Muscle of leg (tissue), 11 donors: ENCODE results near the gene IKZF1. TPM values are rescaled to one million over a fixed set of nuclear protein-coding genes. Genes with fewer than 3 reads are reported as not detected.

Experiments used
- DNase-seq: peaks from one replicate; pipeline ENCODE4 v3.0.0; 2013
- H3K27ac ChIP-seq: one replicate; pipeline ENCODE4 v1.5.1; 2013; ENCODE audit warnings: mild to moderate bottlenecking, low read length, control low read depth
- H3K27me3 ChIP-seq: one replicate; pipeline ENCODE4 v1.6.1; 2013; ENCODE audit warnings: low read length; ENCODE audit not compliant: control insufficient read depth, insufficient read depth
- H3K36me3 ChIP-seq: one replicate; pipeline ENCODE4 v1.6.1; 2013; ENCODE audit warnings: low read length; ENCODE audit not compliant: control insufficient read depth, insufficient read depth
- H3K4me1 ChIP-seq: one replicate; pipeline ENCODE4 v1.6.1; 2013; ENCODE audit warnings: low read length; ENCODE audit not compliant: control insufficient read depth, insufficient read depth
- H3K4me3 ChIP-seq: one replicate; pipeline ENCODE4 v1.5.1; 2013; ENCODE audit warnings: low read length, control low read depth
- H3K9me3 ChIP-seq: replicated peaks from 2 replicates; pipeline ENCODE4 v1.6.1; 2013; ENCODE audit warnings: low read depth, low read length; ENCODE audit not compliant: control insufficient read depth
- WGBS: methylation state at CpG from one replicate; pipeline ENCODE4 v1.1.5; 2013; ENCODE audit warnings: missing lambda C conversion rate; ENCODE audit not compliant: insufficient coverage; 5-methylcytosine and 5-hydroxymethylcytosine counted together
- polyA plus RNA-seq, 8 donors: library from polyadenylated mRNA; unstranded; fragments of 120-200 nt; gene quantifications; one replicate each; pipeline versions ENCODE4 v1.2.1 to v1.2.3, GENCODE V29; 2013; ENCODE audit warnings: inconsistent platforms in 1 of 8, low replicate concordance in 1 of 8; ENCODE audit not compliant: insufficient read length in 8 of 8, insufficient read depth in 1 of 8
- total RNA-seq: library from RNA; stranded (reverse); fragments of 120-200 nt; gene quantifications from one replicate; pipeline ENCODE4 v1.2.4, GENCODE V29; 2013

IKZF1 gene
- total and polyA plus RNA-seq, 9 donors: 1.1 to 2.1 (median 1.6) TPM

- H3K27me3 ChIP-seq: peaks cover 41% of the 10 kb centered on the region
- H3K27ac ChIP-seq: no peak overlapping the region
- DNase-seq: no peak
- no peaks in the 10 kb centered on the region for H3K9me3 ChIP-seq
- no CpG with 5 or more reads among the region's 3 CpGs for WGBS
- no peaks in the 10 kb centered on the region for H3K4me1 ChIP-seq
- no peaks in the 10 kb centered on the region for H3K36me3 ChIP-seq
- no peak overlapping the region for H3K4me3 ChIP-seq
Observed at GRCh38 chr7:50308203-50308531, 3.7 kb downstream of the IKZF1 start.

DNA sequence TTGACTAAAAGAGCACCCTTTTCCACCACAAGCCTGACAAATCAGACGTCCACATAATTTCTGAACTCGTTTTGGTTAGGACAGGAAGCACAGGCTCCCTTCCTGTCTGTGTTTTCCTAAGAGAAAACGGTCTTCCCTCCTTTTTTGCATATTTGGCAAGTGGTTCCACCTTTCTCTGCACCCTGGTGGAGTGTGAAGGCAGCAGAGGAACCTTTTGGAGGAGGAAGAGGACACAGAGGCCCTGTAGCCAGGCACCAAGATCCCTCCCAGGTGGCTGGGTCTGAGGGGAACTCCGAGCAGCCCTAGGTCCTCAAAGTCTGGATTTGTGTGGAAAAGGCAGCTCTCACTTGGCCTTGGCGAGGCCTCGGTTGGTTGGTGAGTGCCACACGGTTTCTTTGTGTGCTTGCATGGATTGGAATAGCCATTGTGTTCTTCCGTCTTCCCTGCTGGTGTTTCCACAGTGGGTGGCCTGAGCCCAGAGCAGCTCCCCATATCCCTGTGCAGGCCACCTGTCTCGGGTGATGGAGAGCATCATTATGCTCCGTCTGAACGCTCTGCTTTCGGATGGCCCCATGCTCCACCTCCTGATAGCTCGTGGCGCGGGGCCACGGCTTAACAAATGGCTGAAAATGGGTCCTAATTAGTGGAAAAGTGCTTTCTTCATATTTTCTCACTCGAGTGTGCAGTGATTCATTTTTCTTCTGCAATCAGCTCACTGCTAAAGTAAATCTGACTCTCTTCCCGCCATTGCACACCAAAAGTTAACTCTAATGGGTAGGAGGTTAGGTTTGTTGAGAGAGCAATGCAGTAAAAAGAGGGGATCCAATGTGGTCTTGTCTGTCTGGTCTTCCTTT, 4.2 kb downstream of the IKZF1 start:
- Histone ChIP-seq H3K4me1 (no peaks in the 10 kb centered on the region), H3K36me3 (no peaks in the 10 kb centered on the region)
- 72% methylated on average over 10 of the region's 18 CpGs for WGBS

DNA sequence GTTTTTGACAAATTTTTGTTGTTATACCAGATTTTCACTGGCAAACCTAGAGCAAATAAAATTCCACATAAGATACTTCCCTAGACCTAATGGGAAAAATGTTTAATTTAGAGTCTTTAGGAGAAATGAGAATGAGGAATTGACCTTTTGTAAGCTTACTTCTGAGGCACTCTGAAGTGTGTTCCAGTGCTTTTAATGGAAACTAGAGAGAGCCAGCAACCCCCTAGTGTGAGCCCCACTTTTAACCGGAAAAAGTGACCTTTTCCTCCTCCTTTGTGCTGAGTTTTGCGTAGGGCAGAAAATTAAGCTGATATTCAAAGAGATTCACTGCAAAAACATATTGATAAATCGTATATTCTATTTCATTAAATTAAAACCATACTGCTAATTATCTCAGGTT, 5.2 kb downstream of the IKZF1 start:
- Histone ChIP-seq H3K4me1 (no peaks in the 10 kb centered on the region), H3K4me3 (no peak overlapping the region), H3K36me3 (no peaks in the 10 kb centered on the region), H3K27ac (no peak overlapping the region), H3K27me3 (peaks cover 33% of the 10 kb centered on the region), H3K9me3 (no peaks in the 10 kb centered on the region)
- DNase-seq: no peak
- WGBS: no CpG with 5 or more reads among the region's 3 CpGs

More for the DNA sequence above, 4.2 kb downstream of the IKZF1 start:
- Histone ChIP-seq H3K27ac (no peak overlapping the region), H3K9me3 (no peaks in the 10 kb centered on the region), H3K27me3 (peaks cover 37% of the 10 kb centered on the region), H3K4me3 (no peak overlapping the region)
- no peak for DNase-seq

GRCh38 chr7:50310361-50310760, 5.8 kb downstream of the IKZF1 start:
- H3K36me3 ChIP-seq: no peaks in the 10 kb centered on the region
- H3K9me3 ChIP-seq: no peaks in the 10 kb centered on the region
- peaks cover 29% of the 10 kb centered on the region for H3K27me3 ChIP-seq
- no peak for DNase-seq
- H3K4me1 ChIP-seq: no peaks in the 10 kb centered on the region
- H3K4me3 ChIP-seq: no peak overlapping the region
- no peak overlapping the region for H3K27ac ChIP-seq
- WGBS: no CpG with 5 or more reads among the region's 6 CpGs

- Histone ChIP-seq H3K36me3 (no peaks in the 10 kb centered on the region), H3K27ac (no peak overlapping the region), H3K4me3 (no peak overlapping the region), H3K4me1 (no peaks in the 10 kb centered on the region), H3K27me3 (peaks cover 25% of the 10 kb centered on the region), H3K9me3 (no peaks in the 10 kb centered on the region)
- no peak for DNase-seq
- no CpG with 5 or more reads among the region's 1 CpG for WGBS
Observed at GRCh38 chr7:50310956-50311355, 6.4 kb downstream of the IKZF1 start.

DNA sequence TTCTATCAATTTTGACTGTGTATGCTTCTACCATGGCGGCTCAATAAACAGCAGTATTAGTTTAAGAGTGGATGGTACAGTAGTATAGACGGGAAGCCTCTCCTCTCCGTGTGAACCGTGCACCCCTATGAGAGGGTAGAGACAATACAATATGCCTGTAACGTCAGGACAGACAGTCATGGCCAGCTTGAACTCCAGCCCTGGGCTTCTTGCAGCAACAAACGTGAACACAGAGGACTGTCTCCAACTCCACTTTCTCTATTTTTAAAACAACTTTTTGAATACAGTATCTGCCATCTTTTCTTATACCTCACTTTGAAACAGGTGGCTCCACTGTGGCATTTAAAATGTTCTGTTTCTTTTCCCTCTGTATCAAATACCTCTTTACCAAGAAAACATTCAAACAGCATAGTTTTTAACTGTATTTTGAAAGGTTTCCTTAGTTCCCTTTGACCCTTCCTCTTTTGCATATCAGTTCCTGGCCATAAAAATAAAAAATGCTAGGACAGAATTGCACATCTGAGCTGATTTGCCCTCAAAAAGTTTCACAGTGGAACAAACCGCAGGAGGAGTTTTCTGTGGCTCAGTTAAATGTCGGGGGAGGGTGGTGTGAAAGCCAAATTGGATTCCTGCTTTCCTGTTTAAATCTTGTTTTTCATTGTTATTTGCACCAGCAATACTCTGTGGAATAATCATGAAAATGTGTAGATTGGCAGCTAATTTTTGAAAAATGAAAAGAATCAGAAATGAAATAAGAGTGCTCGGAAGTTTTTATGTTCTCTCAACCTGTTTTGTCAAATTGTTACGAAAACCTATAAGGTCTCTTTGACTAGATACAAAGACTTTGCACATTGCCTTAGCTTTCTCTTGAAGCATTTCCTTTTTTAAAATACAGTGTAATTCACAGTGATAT, 8.0 kb downstream of the IKZF1 start:
- H3K36me3 ChIP-seq: no peaks in the 10 kb centered on the region
- peaks cover 20% of the 10 kb centered on the region for H3K27me3 ChIP-seq
- H3K4me1 ChIP-seq: no peaks in the 10 kb centered on the region
- 61% methylated on average over 2 of the region's 10 CpGs for WGBS
- H3K4me3 ChIP-seq: no peak overlapping the region
- H3K9me3 ChIP-seq: no peaks in the 10 kb centered on the region
- no peak overlapping the region for H3K27ac ChIP-seq
- no peak for DNase-seq

DNA sequence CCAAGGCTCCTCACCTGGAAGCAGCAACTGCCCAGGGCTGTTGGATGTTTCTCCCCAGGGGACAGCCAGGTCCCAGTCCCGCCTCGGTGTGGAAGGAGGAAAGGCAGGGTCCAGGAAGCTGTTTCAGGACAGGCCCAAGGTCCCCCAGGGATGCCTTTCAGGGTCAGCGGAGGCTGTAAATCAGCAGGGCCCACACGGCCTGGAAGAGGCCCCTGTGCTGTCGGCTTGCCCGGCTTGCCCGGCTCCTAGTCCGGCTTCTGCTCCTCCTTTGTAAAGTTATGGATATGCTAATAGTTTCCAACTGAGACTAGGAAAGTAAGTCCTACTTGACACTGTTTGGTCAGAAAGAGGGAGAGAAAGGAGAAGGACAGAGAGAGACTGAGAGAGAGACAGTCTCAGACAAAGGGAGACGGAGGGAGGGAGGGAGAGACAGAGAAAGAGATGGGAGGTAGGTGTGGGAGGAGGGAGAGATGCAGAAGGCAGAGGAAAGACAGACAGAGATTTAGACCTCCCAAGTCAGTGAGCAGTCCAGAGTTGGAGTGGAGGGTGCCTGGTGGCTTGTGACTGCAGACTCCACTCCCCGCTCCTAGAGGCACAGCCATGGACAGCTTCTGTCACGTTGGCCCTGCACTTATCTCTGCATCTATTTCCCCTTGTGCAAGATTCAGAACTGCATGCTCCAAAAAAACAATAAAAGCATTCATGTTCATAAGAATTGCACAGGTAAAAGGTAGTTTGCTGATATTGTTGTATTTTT, 10.5 kb downstream of the IKZF1 start:
- DNase-seq: no peak
- peaks cover 15% of the 10 kb centered on the region for H3K27me3 ChIP-seq
- H3K36me3 ChIP-seq: no peaks in the 10 kb centered on the region
- H3K9me3 ChIP-seq: no peaks in the 10 kb centered on the region
- H3K4me3 ChIP-seq: no peak overlapping the region
- 44% methylated on average over 7 of the region's 11 CpGs for WGBS
- no peak overlapping the region for H3K27ac ChIP-seq
- H3K4me1 ChIP-seq: no peaks in the 10 kb centered on the region

GRCh38 chr7:50315739-50316671, 11.5 kb downstream of the IKZF1 start:
- Histone ChIP-seq H3K27ac (no peak overlapping the region), H3K9me3 (no peaks in the 10 kb centered on the region), H3K4me3 (no peak overlapping the region), H3K36me3 (no peaks in the 10 kb centered on the region), H3K4me1 (no peaks in the 10 kb centered on the region), H3K27me3 (peaks cover 10% of the 10 kb centered on the region)
- DNase-seq: no peak
- WGBS: 45% methylated on average over 11 of the region's 14 CpGs

- Histone ChIP-seq H3K27ac (no peak overlapping the region), H3K27me3 (peaks cover 10% of the 10 kb centered on the region), H3K4me1 (no peaks in the 10 kb centered on the region), H3K4me3 (no peak overlapping the region), H3K9me3 (no peaks in the 10 kb centered on the region), H3K36me3 (no peaks in the 10 kb centered on the region)
- no peak for DNase-seq
- WGBS: no CpG with 5 or more reads among the region's 7 CpGs
Observed at GRCh38 chr7:50317221-50317678, 12.7 kb downstream of the IKZF1 start.
